Karpas-422 (cell line): ENCODE measurements around the gene CD248. TPM values are rescaled to one million over a fixed set of nuclear protein-coding genes. Genes with fewer than 3 reads are reported as not detected.

Experiments
- DNase-seq: peaks from one replicate; pipeline ENCODE4 v3.0.0-alpha.2; 2015
- H2AFZ ChIP-seq: fragments of 200-600 bp; sonication (generic); 2 replicates; pipeline ENCODE4 v1.6.1; 2014; ENCODE audit warnings: antibody characterized with exemption, low read length, mixed read lengths
- H3K27ac ChIP-seq: fragments of 200-600 bp; sonication (generic); 2 replicates; pipeline ENCODE4 v1.5.1; 2014; ENCODE audit warnings: mild to moderate bottlenecking, low read length, moderate library complexity
- H3K27me3 ChIP-seq: fragments of 200-600 bp; sonication (generic); 2 replicates; pipeline ENCODE4 v1.6.1; 2014; ENCODE audit warnings: low read length, mixed read lengths
- H3K36me3 ChIP-seq: fragments of 200-600 bp; sonication (generic); 2 replicates; pipeline ENCODE4 v1.6.1; 2014; ENCODE audit warnings: low read length, mixed read lengths; ENCODE audit not compliant: insufficient read depth
- H3K4me1 ChIP-seq: fragments of 200-600 bp; sonication (generic); 2 replicates; pipeline ENCODE4 v1.6.1; 2014; ENCODE audit warnings: mild to moderate bottlenecking, low read length, mixed read lengths
- H3K4me2 ChIP-seq: fragments of 200-600 bp; sonication (generic); 2 replicates; pipeline ENCODE4 v1.6.1; 2014; ENCODE audit warnings: low read length, low read depth, mild to moderate bottlenecking; ENCODE audit not compliant: poor library complexity, severe bottlenecking
- H3K4me3 ChIP-seq: fragments of 200-600 bp; sonication (generic); 2 replicates; pipeline ENCODE4 v1.5.1; 2014; ENCODE audit warnings: mild to moderate bottlenecking, antibody characterized with exemption, low read length, mixed read lengths
- H3K79me2 ChIP-seq: fragments of 200-600 bp; sonication (generic); 2 replicates; pipeline ENCODE4 v1.6.1; 2014; ENCODE audit warnings: mild to moderate bottlenecking, low read length, mixed read lengths
- H3K9ac ChIP-seq: fragments of 200-600 bp; sonication (generic); 2 replicates; pipeline ENCODE4 v1.6.0; 2014; ENCODE audit warnings: low read length
- H3K9me2 ChIP-seq: fragments of 200-600 bp; sonication (generic), shearing (Covaris generic); replicated peaks from 2 replicates; pipeline ENCODE4 v1.6.0; 2014; ENCODE audit warnings: mild to moderate bottlenecking, low read length, moderate library complexity; ENCODE audit not compliant: insufficient read depth
- H3K9me3 ChIP-seq: fragments of 300-700, 200-600 bp; sonication (generic); 2 replicates; pipeline ENCODE4 v1.6.1; 2014; ENCODE audit warnings: low read length, mixed read lengths
- H4K20me1 ChIP-seq: fragments of 200-600 bp; sonication (generic); 2 replicates; pipeline ENCODE4 v1.6.1; 2014; ENCODE audit warnings: mild to moderate bottlenecking, antibody characterized with exemption, low read length, low read depth; ENCODE audit not compliant: insufficient read depth
- total RNA-seq: library from RNA; depleted of rRNA; stranded (reverse); fragments of >200 nt; shearing (Covaris generic); gene quantifications from 2 replicates; pipeline ENCODE4 v1.2.3, GENCODE V29; 2014; ENCODE audit warnings: low replicate concordance

Gene CD248
- total RNA-seq, 1 experiment from 2014 or later = not detected

DNA sequence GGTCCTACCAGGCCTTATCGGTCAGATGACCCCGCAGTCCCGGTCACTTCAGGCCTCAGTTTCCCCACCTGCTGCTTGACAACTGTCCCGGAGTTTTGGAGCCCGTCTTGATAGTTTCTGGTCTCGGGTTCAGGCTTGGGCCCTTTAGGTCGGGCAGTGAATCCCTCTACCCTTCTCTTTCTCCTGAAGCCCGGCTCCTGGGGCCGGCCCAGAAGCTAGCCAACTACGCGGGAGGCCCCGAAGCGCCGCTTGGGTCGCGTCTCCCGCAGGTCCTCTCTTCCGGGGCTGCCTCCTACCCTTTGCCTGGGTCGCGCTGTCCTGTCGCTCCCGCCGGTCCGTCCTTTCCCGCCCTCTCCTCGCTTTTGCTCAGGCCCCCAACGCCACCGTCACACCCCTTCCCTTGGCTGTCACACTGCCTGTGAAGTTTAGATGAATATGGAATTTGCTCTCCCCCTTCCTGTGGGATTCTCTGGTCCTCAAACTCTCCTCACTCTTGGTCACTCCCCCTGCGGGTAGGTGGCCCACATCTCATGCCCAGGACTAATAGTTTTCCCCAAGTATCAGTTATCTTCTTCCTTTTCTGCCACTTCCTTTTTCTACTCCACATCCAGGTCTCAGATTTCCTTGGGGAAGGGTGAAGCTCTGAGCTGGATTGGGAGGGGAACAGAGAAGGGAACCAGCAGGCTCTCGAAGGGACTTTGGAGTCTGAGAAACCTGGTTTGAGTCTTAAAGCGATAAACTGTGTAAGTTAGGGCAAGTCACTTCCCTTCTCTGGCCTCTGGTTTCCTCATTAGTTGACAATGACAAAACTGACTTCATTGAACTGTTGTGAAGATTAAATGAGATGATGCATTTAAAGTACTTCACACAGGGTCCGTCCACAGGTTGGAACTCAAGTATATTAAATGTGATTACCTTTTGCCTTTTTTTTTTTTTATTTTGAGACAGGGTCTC is 47.6 kb downstream of the CD248 start:
- Histone ChIP-seq H3K9me2 (no peaks in the 10 kb centered on the region), H3K79me2 (peaks cover 24% of the 10 kb centered on the region), H3K27ac (peak overlapping the region; percentile 73), H3K9ac (peak overlapping the region; percentile 97), H3K4me1 (peaks cover 27% of the 10 kb centered on the region), H3K36me3 (peaks cover 16% of the 10 kb centered on the region; the same call in 1 of the 2 replicates), H3K27me3 (no peaks in the 10 kb centered on the region), H4K20me1 (peaks cover 11% of the 10 kb centered on the region; the same call in 1 of the 2 replicates), H2AFZ (no peak overlapping the region), H3K9me3 (no peaks in the 10 kb centered on the region), H3K4me3 (peak overlapping the region; percentile 93), H3K4me2 (peak overlapping the region; percentile 76)
- DNase-seq = no peak

DNA sequence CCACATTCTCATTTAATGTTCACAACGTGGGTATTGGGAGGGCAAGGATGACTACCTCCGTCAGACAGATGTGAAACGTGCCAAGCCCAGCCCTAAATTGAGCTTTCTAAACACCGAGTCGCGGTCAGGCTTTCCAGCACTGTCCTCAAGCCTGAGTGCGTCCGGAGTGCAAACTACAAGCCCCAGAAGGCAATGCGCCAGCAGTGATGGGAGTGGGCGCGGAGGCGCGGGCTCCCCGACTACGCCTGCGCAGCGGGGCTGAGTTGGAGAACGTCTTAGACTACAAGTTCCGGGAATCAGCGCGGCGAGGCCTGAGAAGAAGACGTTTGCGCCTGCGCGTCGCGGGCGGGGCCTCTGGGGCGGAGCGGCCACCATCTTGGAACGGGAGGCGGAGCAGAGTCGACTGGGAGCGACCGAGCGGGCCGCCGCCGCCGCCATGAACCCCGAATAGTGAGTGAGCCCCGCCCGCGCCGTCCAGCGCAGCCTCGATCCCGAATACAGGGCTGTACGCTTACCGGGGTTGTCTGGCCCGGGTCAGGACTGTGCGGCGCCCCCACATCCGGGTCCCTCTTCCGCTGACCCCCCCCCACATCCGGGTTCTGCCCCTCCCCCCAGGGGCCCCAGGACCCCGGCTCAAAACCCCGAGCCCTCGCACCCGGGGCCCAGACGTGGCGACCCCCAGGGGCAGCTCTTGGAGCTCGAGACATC is 48.4 kb downstream of the CD248 start, which contains the start of gene RAB1B:
Gene RAB1B, plus strand, starts transcription at position 396 of the 708 bp plus-strand sequence. Its CDS starts 41 bp downstream, at position 437.
- no peaks in the 10 kb centered on the region for H3K9me3 ChIP-seq
- peaks cover 11% of the 10 kb centered on the region; the same call in 1 of the 2 replicates for H4K20me1 ChIP-seq
- H3K4me3 ChIP-seq = peak within 1 kb of the TSS; percentile 93
- peak within 1 kb of the TSS; percentile 82 for H3K27ac ChIP-seq
- peak; percentile 100 for DNase-seq
- H3K9ac ChIP-seq = peak within 1 kb of the TSS; percentile 97
- H2AFZ ChIP-seq = peak within 1 kb of the TSS; percentile 56; the same call in 1 of the 2 replicates
- H3K4me1 ChIP-seq = peaks cover 27% of the 10 kb centered on the region
- peaks cover 24% of the 10 kb centered on the region for H3K79me2 ChIP-seq
- peaks cover 13% of the 10 kb centered on the region; the same call in 1 of the 2 replicates for H3K36me3 ChIP-seq
- no peaks in the 10 kb centered on the region for H3K9me2 ChIP-seq
- H3K4me2 ChIP-seq = peak within 1 kb of the TSS; percentile 87
- no peaks in the 10 kb centered on the region for H3K27me3 ChIP-seq

DNA sequence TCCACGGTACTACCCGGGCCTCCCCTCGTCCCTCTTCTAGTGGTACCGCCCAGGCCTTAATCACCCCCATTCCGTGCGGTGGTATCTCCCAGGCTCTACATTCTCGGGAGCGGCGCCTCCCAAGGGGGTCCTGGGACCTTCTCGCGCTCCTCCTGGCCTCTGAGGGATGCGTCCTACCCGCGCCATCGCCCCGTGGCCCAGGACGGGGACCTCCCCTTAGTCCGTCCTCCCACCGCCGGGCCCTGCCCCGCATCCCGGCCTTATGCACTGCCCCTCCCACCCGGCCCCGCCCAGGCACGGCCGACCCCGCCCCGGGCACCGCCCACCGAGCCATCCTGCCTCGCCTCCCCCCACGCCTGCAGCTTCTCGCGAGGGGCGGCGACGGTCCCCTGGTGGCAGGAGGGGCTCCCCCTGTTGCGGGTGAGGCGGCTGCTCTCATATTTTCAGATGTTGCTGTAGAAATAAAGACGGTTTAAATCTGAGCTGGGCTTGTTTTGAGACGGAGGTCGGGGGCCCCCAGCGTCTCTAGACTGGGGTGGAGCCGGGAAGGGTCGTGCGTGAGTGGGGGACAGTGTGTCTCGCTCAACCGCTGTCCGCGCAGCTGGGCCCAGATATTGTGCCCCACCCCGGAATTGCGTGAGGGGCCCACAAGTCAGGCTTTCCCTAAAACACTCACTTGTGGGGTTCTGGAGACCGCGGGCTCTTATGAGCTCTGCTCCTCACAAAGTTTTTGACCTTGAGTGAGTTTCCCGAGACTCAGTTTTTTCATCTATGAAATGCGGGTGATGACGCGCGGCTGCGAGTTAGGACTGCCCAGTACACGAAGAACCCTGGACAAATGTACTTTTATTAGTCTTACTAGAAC is 49.2 kb downstream of the CD248 start:
- H3K4me1 ChIP-seq = peaks cover 27% of the 10 kb centered on the region

DNA sequence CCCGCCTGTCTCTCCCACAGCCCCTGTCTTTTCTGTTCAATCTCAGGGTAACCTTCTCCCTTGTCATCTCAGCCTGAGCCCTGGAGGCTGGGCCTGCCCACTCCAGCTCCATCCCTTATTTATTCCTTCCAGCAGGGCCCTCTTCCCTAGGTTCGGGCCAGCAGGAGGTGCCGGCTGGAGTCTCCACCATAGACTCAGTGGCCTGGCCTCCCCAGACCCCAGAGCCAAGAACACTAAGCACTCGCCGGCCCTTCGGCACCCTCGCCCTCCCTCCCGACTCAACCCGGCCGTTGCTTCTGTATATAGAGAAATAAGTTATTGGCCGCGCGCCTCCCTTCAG is 49.8 kb downstream of the CD248 start:
- Histone ChIP-seq H3K4me2 (peak overlapping the region; percentile 87), H4K20me1 (peaks cover 11% of the 10 kb centered on the region; the same call in 1 of the 2 replicates), H3K79me2 (peaks cover 24% of the 10 kb centered on the region), H3K4me3 (peak overlapping the region; percentile 67; the same call in 1 of the 2 replicates), H3K36me3 (peaks cover 5% of the 10 kb centered on the region; the same call in 1 of the 2 replicates), H3K27ac (no peak overlapping the region), H3K9ac (peak overlapping the region; percentile 62), H3K27me3 (no peaks in the 10 kb centered on the region), H3K9me3 (no peaks in the 10 kb centered on the region), H2AFZ (no peak overlapping the region), H3K9me2 (no peaks in the 10 kb centered on the region), H3K4me1 (peaks cover 27% of the 10 kb centered on the region)
- DNase-seq = no peak

More for the DNA sequence above, 49.2 kb downstream of the CD248 start:
- peaks cover 24% of the 10 kb centered on the region for H3K79me2 ChIP-seq
- DNase-seq = peak; percentile 93
- H3K27ac ChIP-seq = peak overlapping the region; percentile 82
- H3K9ac ChIP-seq = peak overlapping the region; percentile 78
- H3K27me3 ChIP-seq = no peaks in the 10 kb centered on the region
- H3K9me3 ChIP-seq = no peaks in the 10 kb centered on the region
- peak overlapping the region; percentile 56; the same call in 1 of the 2 replicates for H2AFZ ChIP-seq
- H3K36me3 ChIP-seq = peaks cover 11% of the 10 kb centered on the region; the same call in 1 of the 2 replicates
- H4K20me1 ChIP-seq = peaks cover 11% of the 10 kb centered on the region; the same call in 1 of the 2 replicates
- peak overlapping the region; percentile 87 for H3K4me2 ChIP-seq
- H3K9me2 ChIP-seq = no peaks in the 10 kb centered on the region
- H3K4me3 ChIP-seq = peak overlapping the region; percentile 67

DNA sequence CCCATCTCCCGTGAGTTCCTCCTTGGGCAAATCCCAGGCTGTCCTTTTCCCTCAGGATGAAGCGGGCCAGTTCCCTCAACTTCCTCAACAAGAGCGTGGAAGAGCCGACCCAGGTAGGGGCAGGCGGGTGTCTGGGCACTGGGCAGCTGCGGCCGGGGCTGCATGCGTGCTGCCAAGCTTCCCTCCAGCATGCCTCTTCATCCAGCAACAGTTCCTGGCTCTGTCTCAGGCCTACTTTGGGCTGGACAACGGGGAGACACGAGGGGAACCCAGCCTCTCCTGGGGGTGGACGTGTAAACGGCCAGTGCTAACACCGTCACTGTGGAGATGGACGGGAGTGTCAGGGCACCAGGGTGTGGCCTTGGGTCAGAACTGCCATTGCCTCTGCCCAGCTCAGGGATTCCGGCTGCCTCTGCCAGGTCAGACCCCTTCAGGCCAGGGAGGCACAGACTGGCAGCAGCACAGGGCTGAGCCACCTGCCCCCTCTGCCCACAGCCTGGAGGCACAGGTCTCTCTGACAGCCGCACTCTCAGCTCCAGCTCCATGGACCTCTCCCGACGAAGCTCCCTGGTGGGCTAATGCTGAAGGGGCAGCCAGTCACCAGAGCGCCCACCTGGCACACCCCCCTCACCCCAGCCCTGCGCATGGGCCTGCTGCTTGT is 50.3 kb downstream of the CD248 start:
- Histone ChIP-seq H3K36me3 (peaks cover 4% of the 10 kb centered on the region; the same call in 1 of the 2 replicates), H3K27ac (no peak overlapping the region), H3K79me2 (peaks cover 24% of the 10 kb centered on the region), H4K20me1 (peaks cover 11% of the 10 kb centered on the region; the same call in 1 of the 2 replicates), H3K27me3 (no peaks in the 10 kb centered on the region), H3K9me3 (no peaks in the 10 kb centered on the region), H3K4me3 (peak overlapping the region; percentile 67; the same call in 1 of the 2 replicates), H2AFZ (no peak overlapping the region), H3K4me1 (peaks cover 27% of the 10 kb centered on the region), H3K4me2 (peak overlapping the region; percentile 87), H3K9me2 (no peaks in the 10 kb centered on the region), H3K9ac (peak overlapping the region; percentile 62; the same call in 1 of the 2 replicates)
- no peak for DNase-seq

DNA sequence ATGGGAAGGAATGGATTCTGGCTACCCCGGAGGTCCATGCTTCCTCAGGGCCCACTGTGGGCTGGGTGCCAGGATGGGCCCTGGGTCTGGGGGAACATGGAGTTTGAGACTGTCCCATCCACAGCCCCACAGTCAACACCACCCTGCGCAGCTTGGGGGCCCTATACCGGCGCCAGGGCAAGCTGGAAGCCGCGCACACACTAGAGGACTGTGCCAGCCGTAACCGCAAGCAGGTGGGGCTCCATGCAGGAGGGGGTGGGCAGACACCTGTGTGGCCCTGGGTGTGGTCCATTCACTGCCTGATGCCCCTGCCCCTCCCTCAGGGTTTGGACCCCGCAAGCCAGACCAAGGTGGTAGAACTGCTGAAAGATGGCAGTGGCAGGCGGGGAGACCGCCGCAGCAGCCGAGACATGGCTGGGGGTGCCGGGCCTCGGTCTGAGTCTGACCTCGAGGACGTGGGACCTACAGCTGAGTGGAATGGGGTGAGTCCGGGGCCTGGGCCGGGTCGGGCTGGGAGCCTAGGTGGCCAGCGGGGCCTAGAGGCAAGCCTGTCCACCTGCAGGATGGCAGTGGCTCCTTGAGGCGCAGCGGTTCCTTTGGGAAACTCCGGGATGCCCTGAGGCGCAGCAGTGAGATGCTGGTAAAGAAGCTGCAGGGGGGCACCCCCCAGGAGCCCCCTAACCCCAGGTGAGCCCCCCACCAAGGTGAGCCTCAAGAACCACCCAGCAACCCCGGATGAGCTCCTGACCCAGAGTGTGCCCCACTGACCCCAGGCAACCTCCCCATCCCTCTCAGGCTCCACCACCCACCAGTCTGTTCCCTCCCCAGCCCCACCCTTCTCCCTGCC is 51.1 kb downstream of the CD248 start:
- Histone ChIP-seq H3K36me3 (peaks cover 4% of the 10 kb centered on the region; the same call in 1 of the 2 replicates), H4K20me1 (peaks cover 11% of the 10 kb centered on the region; the same call in 1 of the 2 replicates), H3K27me3 (no peaks in the 10 kb centered on the region), H3K27ac (no peak overlapping the region), H3K9ac (no peak overlapping the region), H3K4me2 (no peak overlapping the region), H2AFZ (no peak overlapping the region), H3K4me1 (peaks cover 27% of the 10 kb centered on the region), H3K79me2 (peaks cover 22% of the 10 kb centered on the region), H3K4me3 (no peak overlapping the region), H3K9me2 (no peaks in the 10 kb centered on the region), H3K9me3 (no peaks in the 10 kb centered on the region)
- DNase-seq = no peak
